Thymus (tissue), 11 donors: ENCODE results near the gene RIOK3. TPM values are rescaled to one million over a fixed set of nuclear protein-coding genes. Genes with fewer than 3 reads are reported as not detected.
"Not testable (repeated sequence)": the region's sequence is repeated elsewhere in the genome, so short reads cannot be mapped to it uniquely, and the experiment has no call there.

Experiments used
- DNase-seq, 9 donors: peaks; one replicate each; pipeline ENCODE4 v3.0.0-alpha.2; 2013; ENCODE audit warnings: low spot score in 9 of 9, low read depth in 6 of 9, missing footprints in 1 of 9
- H3K27ac ChIP-seq, 2 donors: one replicate each; pipeline ENCODE4 v1.5.1; 2013; ENCODE audit warnings: control low read depth in 1 of 2, low read depth in 1 of 2, low read length in 1 of 2, mild to moderate bottlenecking in 1 of 2, moderate library complexity in 1 of 2
- H3K27me3 ChIP-seq, 2 donors: one replicate each; pipeline ENCODE4 v1.5.1; 2013; ENCODE audit warnings: low read length in 1 of 2; ENCODE audit not compliant: control insufficient read depth in 2 of 2, insufficient read depth in 1 of 2
- H3K36me3 ChIP-seq, 2 donors: one replicate each; pipeline ENCODE4 v1.5.1; 2013; ENCODE audit warnings: low read length in 1 of 2, mild to moderate bottlenecking in 1 of 2, moderate library complexity in 1 of 2; ENCODE audit not compliant: control insufficient read depth in 2 of 2, insufficient read depth in 2 of 2
- H3K4me1 ChIP-seq, 2 donors: one replicate each; pipeline ENCODE4 v1.5.1; 2013; ENCODE audit warnings: low read length in 2 of 2; ENCODE audit not compliant: control insufficient read depth in 2 of 2, insufficient read depth in 2 of 2
- H3K4me3 ChIP-seq, 2 donors: one replicate each; pipeline ENCODE4 v1.5.1; 2013; ENCODE audit warnings: low read length in 2 of 2, control low read depth in 1 of 2, mild to moderate bottlenecking in 1 of 2
- H3K9me3 ChIP-seq, 2 donors: one replicate each; pipeline ENCODE4 v1.5.1; 2013; ENCODE audit warnings: low read length in 1 of 2, mild to moderate bottlenecking in 1 of 2; ENCODE audit not compliant: control insufficient read depth in 2 of 2, insufficient read depth in 1 of 2
- WGBS: extraction: QIAGEN DNeasy Blood & Tissue Kit; methylation state at CpG from one replicate; pipeline ENCODE4 v1.1.7; 2013; 5-methylcytosine and 5-hydroxymethylcytosine counted together
- polyA plus RNA-seq: library from polyadenylated mRNA; stranded (reverse); fragments of 200-250 nt; gene quantifications from one replicate; pipeline ENCODE4 v1.2.3, GENCODE V29; 2013
- total RNA-seq: library from RNA; stranded (reverse); fragments of 120-200 nt; gene quantifications from one replicate; pipeline ENCODE4 v1.2.4, GENCODE V29; 2013
- donor health status: healthy.

RIOK3 gene
- total and polyA plus RNA-seq, 2 donors, result 34.8 to 81.4 TPM

- no peak for DNase-seq
These were observed 48.5 kb downstream of the RIOK3 start for GRCh38 chr18:23501626-23502025.

GRCh38 chr18:23502516-23503037, 49.5 kb downstream of the RIOK3 start:
- 50% methylated on average over 6 of the region's 6 CpGs for WGBS
- peaks cover 23 to 31% of the 10 kb centered on the region in 2 donors for H3K4me1 ChIP-seq
- DNase-seq, result peak in 1 of 9 donors; percentile 5
- no peaks in the 10 kb centered on the region for H3K9me3 ChIP-seq
- H3K27ac ChIP-seq, result peak overlapping the region; percentile 90 to 99
- peak overlapping the region; percentile 70 to 98 for H3K4me3 ChIP-seq
- no peaks in the 10 kb centered on the region for H3K27me3 ChIP-seq
- H3K36me3 ChIP-seq, result peaks cover 7 to 14% of the 10 kb centered on the region in 2 donors

More at GRCh38 chr18:23501626-23502025, 48.5 kb downstream of the RIOK3 start:
- no peak overlapping the region for H3K27ac ChIP-seq
- WGBS, result 97% methylated on average over 6 of the region's 6 CpGs
- H3K9me3 ChIP-seq, result no peaks in the 10 kb centered on the region
- no peaks in the 10 kb centered on the region for H3K27me3 ChIP-seq
- H3K4me3 ChIP-seq, result no peak overlapping the region
- peaks cover 23 to 32% of the 10 kb centered on the region in 2 donors for H3K4me1 ChIP-seq
- peaks cover 4 to 8% of the 10 kb centered on the region in 2 donors for H3K36me3 ChIP-seq

- Histone ChIP-seq H3K27me3 (no peaks in the 10 kb centered on the region), H3K36me3 (peaks cover 14 to 21% of the 10 kb centered on the region in 2 donors), H3K27ac (peak within 1 kb of the TSS; percentile 90 to 99), H3K4me3 (peak within 1 kb of the TSS; percentile 70 to 98), H3K9me3 (no peaks in the 10 kb centered on the region), H3K4me1 (peaks cover 23 to 27% of the 10 kb centered on the region in 2 donors)
- DNase-seq, result peak; percentile 76 to 97 (median 95)
- under 1% methylated on average over 110 of the region's 110 CpGs for WGBS
These were observed 50.2 kb downstream of the RIOK3 start, which contains the start of gene RMC1 for GRCh38 chr18:23503038-23503962. Gene RMC1, plus strand, starts transcription at chr18:23503511. Its CDS starts 108 bp downstream, at chr18:23503619.

GRCh38 chr18:23503963-23504344, 50.9 kb downstream of the RIOK3 start:
- H3K9me3 ChIP-seq, result no peaks in the 10 kb centered on the region
- peak overlapping the region; percentile 70 to 98 for H3K4me3 ChIP-seq
- H3K36me3 ChIP-seq, result peaks cover 17 to 24% of the 10 kb centered on the region in 2 donors
- WGBS, result 6% methylated on average over 21 of the region's 21 CpGs
- peak in 3 of 9 donors; percentile 13 to 38 (median 31) for DNase-seq
- peaks cover 21 to 22% of the 10 kb centered on the region in 2 donors for H3K4me1 ChIP-seq
- no peaks in the 10 kb centered on the region for H3K27me3 ChIP-seq
- H3K27ac ChIP-seq, result peak overlapping the region in 1 of 2 donors; percentile 74

GRCh38 chr18:23504720-23505119, 51.6 kb downstream of the RIOK3 start:
- H3K27ac ChIP-seq, result no peak overlapping the region
- H3K36me3 ChIP-seq, result peaks cover 21 to 31% of the 10 kb centered on the region in 2 donors
- 86% methylated on average over 3 of the region's 3 CpGs for WGBS
- H3K4me3 ChIP-seq, result peak overlapping the region in 1 of 2 donors; percentile 70
- H3K4me1 ChIP-seq, result peaks cover 18% of the 10 kb centered on the region in 2 donors
- DNase-seq, result no peak
- no peaks in the 10 kb centered on the region for H3K9me3 ChIP-seq
- H3K27me3 ChIP-seq, result no peaks in the 10 kb centered on the region

- H3K27ac ChIP-seq, result no peak overlapping the region
- 98% methylated on average over 6 of the region's 6 CpGs for WGBS
- peaks cover 18% of the 10 kb centered on the region in 2 donors for H3K4me1 ChIP-seq
- no peak overlapping the region for H3K4me3 ChIP-seq
- H3K9me3 ChIP-seq, result no peaks in the 10 kb centered on the region
- peaks cover 34 to 47% of the 10 kb centered on the region in 2 donors for H3K36me3 ChIP-seq
- DNase-seq, result no peak
- no peaks in the 10 kb centered on the region for H3K27me3 ChIP-seq
These were observed 53.3 kb downstream of the RIOK3 start for GRCh38 chr18:23506393-23506792.

GRCh38 chr18:23510923-23511322, 57.8 kb downstream of the RIOK3 start:
- not testable (repeated sequence) for H3K4me1 ChIP-seq, H3K4me3 ChIP-seq, H3K27me3 ChIP-seq, H3K27ac ChIP-seq, DNase-seq, H3K9me3 ChIP-seq
- 96% methylated on average over 2 of the region's 2 CpGs for WGBS
- H3K36me3 ChIP-seq, result peaks cover 40 to 62% of the 10 kb centered on the region in 2 donors

- not testable (repeated sequence) for H3K27me3 ChIP-seq, H3K9me3 ChIP-seq, H3K27ac ChIP-seq, DNase-seq, H3K4me1 ChIP-seq, H3K4me3 ChIP-seq
- H3K36me3 ChIP-seq, result peaks cover 41 to 63% of the 10 kb centered on the region in 2 donors
- WGBS, result 73% methylated on average over 7 of the region's 7 CpGs
These were observed 59.1 kb downstream of the RIOK3 start for GRCh38 chr18:23512216-23512615.

- Histone ChIP-seq H3K9me3 (no peaks in the 10 kb centered on the region), H3K4me1 (no peaks in the 10 kb centered on the region), H3K4me3 (no peak overlapping the region), H3K36me3 (peaks cover 39 to 63% of the 10 kb centered on the region in 2 donors), H3K27me3 (no peaks in the 10 kb centered on the region), H3K27ac (no peak overlapping the region)
- 96% methylated on average over 1 of the region's 1 CpG for WGBS
- no peak for DNase-seq
These were observed 59.6 kb downstream of the RIOK3 start for GRCh38 chr18:23512641-23513040.
